K562 (cell line): ENCODE measurements around the gene NR3C2.

Source experiments
- JUNB ChIP-seq: fragments of 450-650 bp; formaldehyde crosslinking; conservative IDR thresholded peaks from 2 replicates; pipeline ENCODE4 v1.4.0; 2020; ENCODE audit warnings: mild to moderate bottlenecking
- XRCC5 ChIP-seq: fragments of 200-400 bp; formaldehyde crosslinking; IDR thresholded peaks from 2 replicates; pipeline ENCODE4 v1.6.1; 2017; ENCODE audit warnings: low read depth, mild to moderate bottlenecking, low read length
- TF ChIP-seq, protein P1 (sequence below), 2 experiments: fragments of 450-650 bp in 1 of 2; sonication (generic) in 1 of 2; formaldehyde crosslinking in 1 of 2; IDR thresholded peaks in 1 of 2; conservative IDR thresholded peaks in 1 of 2; 2 replicates each; pipeline versions ENCODE4 v1.6.1 to v1.8.1; 2016 to 2023; ENCODE audit warnings: mild to moderate bottlenecking in 2 of 2, moderate library complexity in 2 of 2, inconsistent platforms in 1 of 2, missing genetic modification reagents in 1 of 2
- TF ChIP-seq, protein P2 (sequence below), 3 experiments: IDR thresholded peaks in 2 of 3; conservative IDR thresholded peaks in 1 of 3; 2 replicates each; pipeline ENCODE4 v1.5.1; 2011 to 2012; ENCODE audit warnings: low read length in 3 of 3, mild to moderate bottlenecking in 3 of 3, control low read depth in 2 of 3, improper control_type of control experiment in 1 of 3, inconsistent platforms in 1 of 3, low read depth in 1 of 3, mixed read lengths in 1 of 3, moderate library complexity in 1 of 3; ENCODE audit not compliant: insufficient read depth in 2 of 3

DNA sequence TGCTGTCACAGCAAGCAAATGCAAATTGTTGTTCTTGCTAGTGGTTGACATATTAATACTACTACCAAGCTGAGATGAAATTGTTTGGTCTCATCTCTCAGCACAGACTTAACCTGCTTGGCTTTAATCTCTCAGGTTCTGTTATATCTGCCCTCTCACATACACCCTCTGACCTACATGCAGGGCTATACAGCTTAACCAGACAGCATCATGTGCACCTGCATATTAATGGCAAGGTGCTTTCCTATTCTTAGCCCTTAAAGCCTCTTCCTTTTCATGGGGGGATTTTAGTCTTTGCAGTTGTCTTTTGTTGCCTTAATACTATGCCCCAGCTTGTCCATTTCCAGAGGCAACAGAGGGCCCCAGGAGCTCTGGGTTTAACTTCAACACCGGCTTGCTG is 114.5 kb downstream of the NR3C2 start:
- TF ChIP-seq, protein P1, sequence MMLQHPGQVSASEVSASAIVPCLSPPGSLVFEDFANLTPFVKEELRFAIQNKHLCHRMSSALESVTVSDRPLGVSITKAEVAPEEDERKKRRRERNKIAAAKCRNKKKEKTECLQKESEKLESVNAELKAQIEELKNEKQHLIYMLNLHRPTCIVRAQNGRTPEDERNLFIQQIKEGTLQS (IDR thresholded peaks at IDR 0.05) = no peak
- TF ChIP-seq, protein P1 (CRISPR knock-in tag; conservative IDR thresholded peaks at IDR 0.05) = no peak
- TF ChIP-seq, protein P2, sequence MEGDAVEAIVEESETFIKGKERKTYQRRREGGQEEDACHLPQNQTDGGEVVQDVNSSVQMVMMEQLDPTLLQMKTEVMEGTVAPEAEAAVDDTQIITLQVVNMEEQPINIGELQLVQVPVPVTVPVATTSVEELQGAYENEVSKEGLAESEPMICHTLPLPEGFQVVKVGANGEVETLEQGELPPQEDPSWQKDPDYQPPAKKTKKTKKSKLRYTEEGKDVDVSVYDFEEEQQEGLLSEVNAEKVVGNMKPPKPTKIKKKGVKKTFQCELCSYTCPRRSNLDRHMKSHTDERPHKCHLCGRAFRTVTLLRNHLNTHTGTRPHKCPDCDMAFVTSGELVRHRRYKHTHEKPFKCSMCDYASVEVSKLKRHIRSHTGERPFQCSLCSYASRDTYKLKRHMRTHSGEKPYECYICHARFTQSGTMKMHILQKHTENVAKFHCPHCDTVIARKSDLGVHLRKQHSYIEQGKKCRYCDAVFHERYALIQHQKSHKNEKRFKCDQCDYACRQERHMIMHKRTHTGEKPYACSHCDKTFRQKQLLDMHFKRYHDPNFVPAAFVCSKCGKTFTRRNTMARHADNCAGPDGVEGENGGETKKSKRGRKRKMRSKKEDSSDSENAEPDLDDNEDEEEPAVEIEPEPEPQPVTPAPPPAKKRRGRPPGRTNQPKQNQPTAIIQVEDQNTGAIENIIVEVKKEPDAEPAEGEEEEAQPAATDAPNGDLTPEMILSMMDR (IDR thresholded peaks at IDR 0.05 in 2 of 3, conservative IDR thresholded peaks at IDR 0.05 in 1 of 3; ENCODE audit: insufficient read depth in 2 of 3, low read depth in 1 of 3, low read length in 3 of 3) = no peak
- TF ChIP-seq JUNB (CRISPR knock-in tag) (no peak), XRCC5 (no peak)
